ENCODE data around the gene CDIPT. TPM values are rescaled to one million over a fixed set of nuclear protein-coding genes. Genes with fewer than 3 reads are reported as not detected.
A peak's percentile ranks its signal among the peaks of the same experiment; 100 is the strongest.
"Not testable (repeated sequence)": the region's sequence is repeated elsewhere in the genome, so short reads cannot be mapped to it uniquely, and the experiment has no call there.

Gene CDIPT
- total RNA-seq, 1 donor from 2014 or later: 63.0 TPM

- DNase-seq: no peak
- intact Hi-C loops (cut with DNase I): loop anchor here (10.0 kb wide), 2 partner anchors 63 to 133 kb away; no protein-coding TSS in a partner anchor
- no peak for ATAC-seq (ENCODE audit: poor library complexity)
Measured at GRCh38 chr16:29871822-29872546, 9.0 kb upstream of the CDIPT start.

- ATAC-seq (ENCODE audit: poor library complexity): not testable (repeated sequence)
Measured at GRCh38 chr16:29869067-29869466, 6.0 kb upstream of the CDIPT start.

GRCh38 chr16:29868396-29869009, 5.5 kb upstream of the CDIPT start:
- intact Hi-C loops (cut with DNase I): no loop called here
- DNase-seq (no peak), ATAC-seq (ENCODE audit: poor library complexity) (no peak)

More at GRCh38 chr16:29869067-29869466, 6.0 kb upstream of the CDIPT start:
- DNase-seq; intact Hi-C loops (cut with DNase I): not testable (repeated sequence)

GRCh38 chr16:29864205-29864604, 1.2 kb upstream of the CDIPT start:
- ATAC-seq (ENCODE audit: poor library complexity) (no peak), DNase-seq (no peak)
- intact Hi-C loops (cut with DNase I): no loop called here

GRCh38 chr16:29863669-29863984, 601 bp upstream of the CDIPT start:
- intact Hi-C loops (cut with DNase I): no loop called here
- ATAC-seq (ENCODE audit: poor library complexity) (no peak), DNase-seq (no peak)

- ATAC-seq (ENCODE audit: poor library complexity): peak; percentile 19
- intact Hi-C loops (cut with DNase I): no loop called here
- DNase-seq: no peak
Measured at GRCh38 chr16:29862383-29862883, 593 bp downstream of the CDIPT start.

GRCh38 chr16:29860218-29860617, 2.8 kb downstream of the CDIPT start:
- DNase-seq: peak; percentile 67
- ATAC-seq (ENCODE audit: poor library complexity): peak; percentile 9
- intact Hi-C loops (cut with DNase I): no loop called here

GRCh38 chr16:29858974-29859373, 4.1 kb downstream of the CDIPT start:
- no peak for ATAC-seq (ENCODE audit: poor library complexity)
- no peak for DNase-seq
- intact Hi-C loops (cut with DNase I): no loop called here

- intact Hi-C loops (cut with DNase I): no loop called here
- ATAC-seq (ENCODE audit: poor library complexity): no peak
- DNase-seq: no peak
Measured at GRCh38 chr16:29858149-29858849, 4.7 kb downstream of the CDIPT start.

- no peak for DNase-seq
- intact Hi-C loops (cut with DNase I): no loop called here
- no peak for ATAC-seq (ENCODE audit: poor library complexity)
Measured at GRCh38 chr16:29857133-29857760, 5.8 kb downstream of the CDIPT start.

GRCh38 chr16:29854520-29855100, 8.4 kb downstream of the CDIPT start:
- DNase-seq: no peak
- intact Hi-C loops (cut with DNase I): no loop called here
- no peak for ATAC-seq (ENCODE audit: poor library complexity)

- DNase-seq: no peak
- ATAC-seq (ENCODE audit: poor library complexity): peak; percentile 42
- intact Hi-C loops (cut with DNase I): no loop called here
Measured at GRCh38 chr16:29852654-29853053, 10.4 kb downstream of the CDIPT start.

- no peak for ATAC-seq (ENCODE audit: poor library complexity)
- DNase-seq: no peak
- intact Hi-C loops (cut with DNase I): no loop called here
Measured at GRCh38 chr16:29850998-29851397, 12.0 kb downstream of the CDIPT start.

- ATAC-seq (ENCODE audit: poor library complexity): peak; percentile 15
- intact Hi-C loops (cut with DNase I): loop anchor here (10.0 kb wide), 1 partner anchor 145 kb away; no protein-coding TSS in a partner anchor
- DNase-seq: no peak
Measured at GRCh38 chr16:29849505-29849904, 13.5 kb downstream of the CDIPT start.

GRCh38 chr16:29848420-29849297, 14.4 kb downstream of the CDIPT start:
- intact Hi-C loops (cut with DNase I): loop anchor here (10.0 kb wide), 1 partner anchor 144 kb away; no protein-coding TSS in a partner anchor
- peak; percentile 83 for DNase-seq
- peak; percentile 88 for ATAC-seq (ENCODE audit: poor library complexity)

- DNase-seq: no peak
- ATAC-seq (ENCODE audit: poor library complexity): no peak
- intact Hi-C loops (cut with DNase I): loop anchor here (10.0 kb wide), 1 partner anchor 141 kb away; no protein-coding TSS in a partner anchor
Measured at GRCh38 chr16:29845656-29846055, 17.4 kb downstream of the CDIPT start.

GRCh38 chr16:29844575-29845331, 18.3 kb downstream of the CDIPT start:
- ATAC-seq (ENCODE audit: poor library complexity): no peak
- no peak for DNase-seq
- intact Hi-C loops (cut with DNase I): loop anchor here (10.0 kb wide), 1 partner anchor 140 kb away; no protein-coding TSS in a partner anchor
